ENCODE measurements around the gene AIRE.
"Not testable (repeated sequence)": the region's sequence is repeated elsewhere in the genome, so short reads cannot be mapped to it uniquely, and the experiment has no call there.

Gene AIRE

DNA sequence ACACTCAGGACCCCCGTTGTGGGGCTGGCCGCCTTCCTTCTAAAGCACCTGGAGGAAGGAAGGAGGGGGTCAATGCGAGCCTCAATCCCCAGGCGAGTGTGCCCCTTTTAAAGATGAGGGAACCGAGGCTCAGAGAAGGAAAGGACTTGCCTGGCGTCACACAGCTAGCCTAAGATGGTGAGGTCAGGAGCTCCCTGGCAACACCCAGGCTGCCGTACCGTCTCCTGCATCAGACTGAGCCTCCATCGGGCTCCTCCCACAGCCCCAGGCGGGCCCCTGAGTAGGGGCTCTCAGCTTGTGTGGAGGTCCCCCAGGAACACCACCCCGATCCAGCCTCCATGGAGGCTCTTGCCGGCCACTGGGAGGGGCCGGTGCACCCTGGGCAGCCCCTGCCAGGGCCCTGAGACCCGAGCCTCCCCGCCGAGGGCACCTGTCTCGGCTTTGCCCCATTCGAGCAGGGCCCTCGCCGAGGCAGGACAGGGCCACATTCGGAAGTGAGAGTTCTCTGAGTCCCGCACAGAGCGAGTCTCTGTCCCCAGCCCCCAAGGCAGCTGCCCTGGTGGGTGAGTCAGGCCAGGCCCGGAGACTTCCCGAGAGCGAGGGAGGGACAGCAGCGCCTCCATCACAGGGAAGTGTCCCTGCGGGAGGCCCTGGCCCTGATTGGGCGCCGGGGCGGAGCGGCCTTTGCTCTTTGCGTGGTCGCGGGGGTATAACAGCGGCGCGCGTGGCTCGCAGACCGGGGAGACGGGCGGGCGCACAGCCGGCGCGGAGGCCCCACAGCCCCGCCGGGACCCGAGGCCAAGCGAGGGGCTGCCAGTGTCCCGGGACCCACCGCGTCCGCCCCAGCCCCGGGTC, at the start of gene AIRE:
AIRE (plus strand) TSS at position 739 of the 855 bp plus-strand sequence. CDS start 131 bp downstream, outside the sequence.
- H3K27ac ChIP-seq = no peak within 1 kb of the TSS
- no peak for DNase-seq (ENCODE audit: low read depth, low spot score)

DNA sequence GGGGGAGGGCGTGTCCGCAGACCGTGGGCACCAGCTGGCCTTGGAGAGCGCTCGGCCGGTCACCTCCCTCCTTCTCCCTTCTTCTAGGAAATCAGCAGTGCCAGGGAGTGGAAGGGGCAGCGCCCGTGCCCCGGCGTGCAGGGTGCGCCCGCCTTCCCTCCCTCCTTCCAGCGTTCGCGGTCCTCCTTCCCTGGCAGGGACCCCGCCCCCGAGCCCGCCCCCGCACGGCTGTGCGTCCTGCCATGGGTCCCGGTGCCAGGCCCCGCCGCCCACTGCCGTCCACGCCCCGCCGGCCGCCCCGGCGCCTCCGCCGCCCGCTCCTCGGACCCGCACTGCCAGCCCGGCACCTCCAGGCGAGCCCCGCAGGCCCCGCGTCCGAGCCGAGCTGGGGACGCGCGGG, 45.3 kb upstream of the AIRE start:
- not testable (repeated sequence) for H3K27ac ChIP-seq; DNase-seq (ENCODE audit: low read depth, low spot score)

- not testable (repeated sequence) for DNase-seq (ENCODE audit: low read depth, low spot score); H3K27ac ChIP-seq
These were observed 44.8 kb upstream of the AIRE start, which contains the start of gene ICOSLG for GRCh38 chr21:44240842-44241241. ICOSLG (minus strand) TSS chr21:44240943; CDS start chr21:44240817, 126 bp downstream.

DNA sequence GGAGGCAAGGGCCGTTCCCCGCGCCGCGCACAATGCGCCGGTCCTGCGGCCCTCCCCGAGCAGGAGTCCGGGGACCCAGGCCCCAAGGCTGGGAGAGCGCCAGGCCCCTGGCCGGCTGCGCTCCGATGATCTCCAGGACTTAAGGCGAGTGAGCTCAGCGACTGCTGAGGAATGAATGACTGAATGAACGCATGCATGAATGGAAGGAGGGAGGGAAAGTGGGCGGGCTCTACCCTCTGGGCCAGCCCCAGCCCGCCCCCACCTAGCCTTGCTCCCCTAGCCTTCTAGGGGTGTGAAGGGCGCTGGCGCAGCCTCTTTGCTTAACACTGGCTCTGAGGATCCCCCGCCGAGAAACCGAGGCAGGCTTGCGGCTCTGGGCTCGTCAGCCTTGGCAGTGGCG, 44.4 kb upstream of the AIRE start:
- not testable (repeated sequence) for H3K27ac ChIP-seq; DNase-seq (ENCODE audit: low read depth, low spot score)

- H3K27ac ChIP-seq; DNase-seq (ENCODE audit: low read depth, low spot score): not testable (repeated sequence)
These were observed 41.7 kb upstream of the AIRE start for GRCh38 chr21:44243980-44244379.

DNA sequence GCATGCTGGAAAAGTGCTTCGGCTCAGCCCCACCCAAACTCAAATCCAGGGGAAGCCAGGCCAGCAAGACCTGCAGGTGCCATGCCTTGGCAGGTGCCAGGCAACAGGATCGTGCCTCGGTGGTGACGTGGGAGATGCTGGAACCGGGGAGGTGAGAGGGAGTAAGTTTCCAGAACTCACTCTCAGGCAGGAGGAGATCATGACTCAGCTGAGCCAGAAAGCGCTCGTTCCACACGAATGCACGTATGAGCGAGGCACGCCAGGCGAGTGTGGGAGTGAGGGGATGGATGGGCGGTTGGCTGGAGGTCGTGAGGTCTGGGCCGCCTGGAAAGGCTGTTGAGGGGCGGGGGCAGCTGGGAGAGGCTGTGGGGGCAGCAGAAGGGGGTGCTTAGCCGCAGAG, 37.8 kb upstream of the AIRE start:
- DNase-seq (ENCODE audit: low read depth, low spot score); H3K27ac ChIP-seq: not testable (repeated sequence)

- H3K27ac ChIP-seq; DNase-seq (ENCODE audit: low read depth, low spot score): not testable (repeated sequence)
These were observed 36.3 kb upstream of the AIRE start for GRCh38 chr21:44249204-44250037.

GRCh38 chr21:44253832-44254710, 31.6 kb upstream of the AIRE start:
- DNase-seq (ENCODE audit: low read depth, low spot score) = no peak
- no peak overlapping the region for H3K27ac ChIP-seq

DNA sequence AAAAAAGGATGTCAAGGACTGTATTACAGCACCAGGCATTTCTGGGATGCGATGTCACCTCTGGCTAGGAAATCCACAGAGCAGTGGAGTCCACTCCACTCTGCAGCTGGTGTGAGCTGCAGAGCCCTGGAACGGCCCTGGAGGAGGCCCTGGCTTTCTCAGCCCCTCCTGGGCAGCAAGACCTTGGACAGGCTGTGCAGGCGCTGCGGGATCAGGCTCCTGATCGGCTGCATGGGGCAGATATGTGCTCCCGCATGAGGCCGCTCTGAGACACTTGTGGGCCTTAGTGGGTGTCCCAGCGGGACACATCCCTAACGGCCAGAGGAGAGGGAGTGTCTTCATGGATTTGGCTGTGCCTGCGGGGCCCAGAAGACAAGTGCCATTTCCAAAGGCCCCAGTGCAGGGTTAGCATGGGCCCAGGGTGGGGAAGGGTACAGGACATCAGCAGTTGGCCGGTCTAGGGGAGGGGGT, 30.1 kb upstream of the AIRE start:
- H3K27ac ChIP-seq = no peak overlapping the region
- DNase-seq (ENCODE audit: low read depth, low spot score) = no peak

DNA sequence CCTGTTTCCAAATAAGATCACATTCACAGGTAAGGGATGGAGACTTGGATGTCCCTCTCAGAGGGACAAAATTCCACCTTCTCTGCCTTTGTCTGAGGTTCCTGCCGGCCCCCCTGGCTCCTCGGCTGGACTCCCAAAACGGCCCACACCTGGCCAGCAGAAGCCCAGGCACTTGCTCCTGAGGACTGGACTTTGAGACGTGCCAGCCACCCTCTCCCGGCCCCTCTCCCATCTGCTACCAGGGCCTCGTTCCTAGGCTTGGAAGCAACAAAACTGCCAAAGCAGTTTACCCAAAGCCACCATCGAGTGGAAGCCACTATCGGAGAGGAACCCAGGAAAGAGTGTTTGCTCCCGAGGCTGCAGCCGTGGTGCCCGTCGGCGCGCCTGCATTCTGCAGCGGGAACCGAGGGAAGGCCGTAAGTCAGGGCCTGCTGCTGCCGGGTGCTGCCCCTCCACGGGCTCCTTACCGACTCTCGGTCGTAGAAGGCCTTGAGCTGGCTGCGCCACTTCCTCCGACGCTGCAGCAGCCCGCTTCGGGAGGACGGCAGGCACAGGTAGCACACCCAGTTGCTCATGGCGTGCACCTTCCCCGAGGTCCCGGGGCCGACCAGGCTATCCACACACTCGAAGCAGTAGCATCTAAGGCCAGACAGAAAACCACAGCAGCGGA, 27.5 kb upstream of the AIRE start:
- H3K27ac ChIP-seq = no peak overlapping the region
- no peak for DNase-seq (ENCODE audit: low read depth, low spot score)

DNA sequence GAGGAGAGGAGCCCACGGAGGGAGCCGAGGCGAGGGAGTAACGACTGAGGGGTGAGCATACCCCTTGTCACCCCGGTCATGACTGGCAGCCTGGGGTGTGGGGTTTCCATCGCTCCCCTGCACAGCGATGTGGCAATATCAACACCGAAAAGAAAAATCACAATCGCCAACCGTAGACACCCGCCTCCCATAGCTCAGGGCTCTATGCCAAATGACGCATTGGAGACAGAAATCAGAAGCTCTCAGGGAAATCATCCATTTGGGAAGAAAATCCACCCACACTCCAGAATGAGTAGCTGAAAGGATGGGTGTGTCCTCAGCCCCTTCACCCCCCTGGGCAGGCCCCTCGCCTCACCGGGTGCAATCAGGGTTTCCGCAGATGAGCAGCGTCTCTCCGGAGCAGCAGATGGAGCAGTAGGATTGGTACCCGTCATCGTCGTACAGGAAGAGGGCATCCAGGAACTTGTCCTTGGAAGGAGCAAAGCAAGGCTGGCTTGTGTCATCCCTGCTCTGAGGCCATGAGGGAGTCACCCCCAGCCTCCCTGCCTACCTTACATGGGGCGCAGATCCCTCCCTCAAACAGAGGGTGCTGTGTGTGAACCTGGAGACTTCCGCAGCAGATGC, 26.5 kb upstream of the AIRE start:
- no peak overlapping the region for H3K27ac ChIP-seq
- no peak for DNase-seq (ENCODE audit: low read depth, low spot score)

GRCh38 chr21:44260066-44260465, 25.6 kb upstream of the AIRE start:
- no peak for DNase-seq (ENCODE audit: low read depth, low spot score)
- no peak overlapping the region for H3K27ac ChIP-seq

DNA sequence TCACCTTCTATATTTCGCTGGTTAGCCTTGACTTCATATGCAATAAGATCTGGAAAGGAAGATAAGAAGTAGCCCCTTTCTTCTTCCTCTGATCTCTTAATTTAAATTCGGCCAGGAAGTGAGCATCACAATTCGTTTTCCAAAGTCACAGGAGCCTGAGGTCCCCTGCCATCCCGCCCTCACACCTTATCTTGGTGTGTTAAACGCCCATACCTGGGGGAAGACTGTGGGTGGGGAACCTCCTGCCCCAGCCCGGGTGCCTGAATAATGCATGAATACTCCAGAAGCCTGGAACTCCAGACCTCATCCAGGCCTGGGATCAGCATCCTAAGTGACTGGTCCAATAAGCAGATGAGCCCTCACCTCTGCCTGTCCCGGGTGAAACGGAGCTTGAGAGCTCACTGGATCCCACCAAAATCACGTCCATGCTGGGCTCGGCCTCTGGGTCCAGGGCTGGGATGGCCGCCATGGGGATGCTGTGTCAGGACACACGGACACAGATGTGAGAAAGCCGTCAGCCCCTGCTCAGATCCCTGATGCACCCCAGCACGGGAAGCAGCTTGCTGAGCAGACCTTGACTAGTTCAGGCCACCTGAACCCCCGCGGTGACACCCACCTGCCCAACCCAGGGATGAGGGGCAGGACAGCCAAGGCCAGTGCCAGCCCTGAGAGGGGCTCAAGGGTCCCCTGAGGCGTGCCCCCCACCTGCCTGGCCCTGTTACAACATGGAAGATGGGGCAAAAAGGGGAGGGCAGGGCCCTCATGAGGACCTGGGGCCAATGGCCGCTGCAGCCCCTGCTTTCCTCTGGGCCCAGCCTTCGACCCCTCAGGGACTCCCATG, 24.7 kb upstream of the AIRE start:
- DNase-seq (ENCODE audit: low read depth, low spot score) = no peak

GRCh38 chr21:44261675-44262295, 23.9 kb upstream of the AIRE start, which contains the start of gene DNMT3L:
DNMT3L (minus strand) TSS chr21:44261897; CDS start chr21:44261259, 638 bp downstream.
- no peak within 1 kb of the TSS for H3K27ac ChIP-seq
- no peak for DNase-seq (ENCODE audit: low read depth, low spot score)

More for the DNA sequence above, 24.7 kb upstream of the AIRE start:
- no peak overlapping the region for H3K27ac ChIP-seq

DNA sequence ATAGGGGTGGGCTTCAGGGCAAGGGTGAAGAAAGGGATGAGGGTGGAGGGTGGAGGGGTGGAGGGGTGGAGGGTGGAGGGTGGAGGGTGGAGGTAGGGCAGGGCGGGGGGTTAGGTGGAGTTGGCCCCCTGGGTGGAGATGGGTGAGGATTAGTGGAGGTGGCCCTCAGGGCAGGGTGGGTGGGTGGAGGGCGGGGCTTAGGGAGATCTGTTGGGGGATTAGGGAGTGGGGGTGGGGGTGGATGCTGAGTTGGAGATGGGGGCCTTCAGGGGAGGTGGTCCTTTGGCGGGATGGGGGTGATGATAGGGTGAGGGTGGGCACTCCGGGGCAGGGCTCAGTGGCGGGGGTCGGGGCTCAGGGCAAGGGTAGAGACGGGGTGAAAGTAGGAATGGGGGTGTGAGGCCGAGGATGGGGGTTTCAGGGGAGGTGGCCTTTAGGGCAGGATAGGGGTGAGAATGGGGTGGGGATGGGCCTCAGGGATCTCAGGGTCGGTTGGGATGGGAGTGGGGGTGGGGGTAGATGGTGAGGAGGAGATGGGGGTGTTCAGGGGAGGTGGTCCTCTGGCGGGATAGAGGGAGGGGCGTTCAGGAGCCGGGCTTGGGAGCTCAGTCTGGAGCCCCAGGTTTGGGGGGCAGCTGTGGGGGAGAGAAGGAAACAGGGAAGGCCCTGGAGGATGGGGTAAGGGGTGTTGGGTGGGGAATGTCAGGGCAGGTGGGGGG, 23.2 kb upstream of the AIRE start:
- no peak for DNase-seq (ENCODE audit: low read depth, low spot score)
- H3K27ac ChIP-seq = no peak overlapping the region

DNA sequence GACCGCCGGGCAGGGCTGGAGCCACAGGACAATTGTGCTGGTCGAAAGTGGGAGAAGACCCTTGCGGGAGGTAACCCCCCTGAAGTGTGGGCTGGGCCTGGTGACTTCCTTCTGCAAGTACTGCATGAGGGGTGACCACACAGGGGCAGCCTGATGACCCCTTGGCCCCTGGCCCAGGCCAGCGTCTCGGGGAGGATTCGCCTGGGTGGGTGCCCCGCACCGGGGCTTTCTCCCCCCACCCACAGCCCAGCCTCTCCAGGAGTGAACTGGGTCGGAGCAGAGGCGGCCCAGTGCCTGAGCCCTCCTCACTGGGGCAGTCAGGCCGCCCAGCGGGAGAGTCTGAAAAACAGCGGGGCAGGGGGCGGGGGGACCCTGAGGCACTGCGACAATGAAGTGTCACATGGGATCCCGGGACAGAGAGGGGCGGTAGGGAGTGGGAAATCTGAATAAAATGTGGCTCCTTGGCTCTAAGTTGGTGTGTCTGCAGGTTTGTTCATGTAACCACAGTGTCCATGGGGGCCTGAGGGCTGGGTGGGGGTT, 22.4 kb upstream of the AIRE start:
- no peak for DNase-seq (ENCODE audit: low read depth, low spot score)
- H3K27ac ChIP-seq = no peak overlapping the region

DNA sequence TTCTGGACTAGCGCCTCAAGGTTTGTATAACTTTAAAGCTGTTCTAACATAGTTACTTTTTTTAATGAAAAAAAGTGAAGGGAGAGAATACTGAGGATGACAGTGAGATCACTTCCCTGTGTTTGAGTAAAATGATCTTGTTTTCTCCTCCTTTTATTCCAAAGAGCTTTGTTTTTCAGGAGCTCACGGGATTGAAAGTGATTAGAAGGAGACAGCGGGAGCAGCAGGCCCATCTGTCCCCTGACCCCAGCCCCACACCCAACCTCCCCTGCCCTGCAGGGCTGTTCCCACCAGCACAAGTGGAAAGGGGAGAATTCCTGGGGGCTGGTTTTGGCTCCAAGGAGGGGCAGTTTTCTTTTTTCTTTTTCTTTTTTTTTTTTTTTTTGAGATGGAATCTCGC, 21.9 kb upstream of the AIRE start:
- no peak overlapping the region for H3K27ac ChIP-seq
- no peak for DNase-seq (ENCODE audit: low read depth, low spot score)
